SKM-1 (cell line): ENCODE results near the gene PIP4K2A.

Source experiments
- DNase-seq: peaks from one replicate; lab custom pipeline; 2025; ENCODE audit not compliant: unreplicated experiment; lab: John Stamatoyannopoulos, UW

The PIP4K2A gene

GRCh38 chr10:22489467-22489866, 224.9 kb downstream of the PIP4K2A start:
- DNase-seq, result no peak

GRCh38 chr10:22486431-22486830, 227.9 kb downstream of the PIP4K2A start:
- no peak for DNase-seq
